OCI-LY7 (cell line): ENCODE measurements around the gene FLNC.

ENCODE experiments used
- EZH2phosphoT487 ChIP-seq: fragments of 200-600 bp; sonication (generic); IDR thresholded peaks from 2 replicates; pipeline ENCODE4 v1.6.1; 2018; ENCODE audit warnings: low read depth, borderline replicate concordance, mild to moderate bottlenecking, mixed run types, antibody characterized with exemption, low read length, moderate library complexity, mixed read lengths
- TF ChIP-seq, protein P1 (sequence below): fragments of 200-600 bp; sonication (generic); conservative IDR thresholded peaks from 2 replicates; pipeline ENCODE4 v1.5.1; 2014; ENCODE audit warnings: mild to moderate bottlenecking, antibody characterized with exemption, low read length, moderate library complexity, mixed read lengths

DNA sequence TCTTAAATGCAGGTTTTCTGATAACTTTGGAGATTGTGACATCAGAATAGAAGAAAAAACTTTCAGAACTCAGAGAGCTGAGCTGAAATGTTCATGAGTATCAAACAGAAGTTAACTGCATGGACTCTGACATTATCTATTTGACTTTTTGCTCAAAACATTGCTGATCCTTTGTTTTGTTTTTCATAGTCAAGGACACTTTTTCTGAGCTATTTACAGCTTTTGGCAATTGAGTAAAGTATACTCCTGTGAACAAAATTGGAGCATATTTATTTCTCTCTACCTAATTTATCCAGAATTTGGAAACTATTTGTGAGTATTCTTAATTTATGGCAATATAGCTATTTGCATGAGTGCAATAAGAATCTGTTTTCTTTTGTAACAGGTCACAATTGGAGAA is 69.2 kb downstream of the FLNC start:
- TF ChIP-seq, protein P1, sequence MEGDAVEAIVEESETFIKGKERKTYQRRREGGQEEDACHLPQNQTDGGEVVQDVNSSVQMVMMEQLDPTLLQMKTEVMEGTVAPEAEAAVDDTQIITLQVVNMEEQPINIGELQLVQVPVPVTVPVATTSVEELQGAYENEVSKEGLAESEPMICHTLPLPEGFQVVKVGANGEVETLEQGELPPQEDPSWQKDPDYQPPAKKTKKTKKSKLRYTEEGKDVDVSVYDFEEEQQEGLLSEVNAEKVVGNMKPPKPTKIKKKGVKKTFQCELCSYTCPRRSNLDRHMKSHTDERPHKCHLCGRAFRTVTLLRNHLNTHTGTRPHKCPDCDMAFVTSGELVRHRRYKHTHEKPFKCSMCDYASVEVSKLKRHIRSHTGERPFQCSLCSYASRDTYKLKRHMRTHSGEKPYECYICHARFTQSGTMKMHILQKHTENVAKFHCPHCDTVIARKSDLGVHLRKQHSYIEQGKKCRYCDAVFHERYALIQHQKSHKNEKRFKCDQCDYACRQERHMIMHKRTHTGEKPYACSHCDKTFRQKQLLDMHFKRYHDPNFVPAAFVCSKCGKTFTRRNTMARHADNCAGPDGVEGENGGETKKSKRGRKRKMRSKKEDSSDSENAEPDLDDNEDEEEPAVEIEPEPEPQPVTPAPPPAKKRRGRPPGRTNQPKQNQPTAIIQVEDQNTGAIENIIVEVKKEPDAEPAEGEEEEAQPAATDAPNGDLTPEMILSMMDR = no peak
- no peak for TF ChIP-seq EZH2phosphoT487
